Testis (tissue), 3 donors: Measurements from ENCODE around the gene MOB3B. TPM values are rescaled to one million over a fixed set of nuclear protein-coding genes. Genes with fewer than 3 reads are reported as not detected.
A peak's percentile ranks its signal among the peaks of the same experiment; 100 is the strongest.

ENCODE experiments used
- DNase-seq: peaks from one replicate; pipeline ENCODE4 v3.0.0-alpha.2; 2019
- H3K27ac ChIP-seq, 2 donors: fragments of 200-600 bp; sonication (generic); one replicate each; pipeline ENCODE4 v1.5.1; 2019
- H3K27me3 ChIP-seq: fragments of 200-600 bp; sonication (generic); one replicate; pipeline ENCODE4 v1.5.1; 2019
- H3K36me3 ChIP-seq: fragments of 200-600 bp; sonication (generic); one replicate; pipeline ENCODE4 v1.5.1; 2017; ENCODE audit warnings: low read depth; ENCODE audit errors: missing control alignments
- H3K4me1 ChIP-seq: fragments of 200-600 bp; sonication (generic); one replicate; pipeline ENCODE4 v1.5.1; 2019
- H3K4me3 ChIP-seq, 2 donors: fragments of 200-600 bp; sonication (generic); one replicate each; pipeline ENCODE4 v1.5.1; 2017 to 2019
- H3K9me3 ChIP-seq: fragments of 200-600 bp; sonication (generic); one replicate; pipeline ENCODE4 v1.5.1; 2017
- CTCF ChIP-seq, 3 experiments: fragments of 450-650 bp in 2 of 3; fragments of 200-600 bp in 1 of 3; sonication (generic) in 1 of 3; IDR thresholded peaks; one replicate each; pipeline ENCODE4 v1.5.1; 2016 to 2019; ENCODE audit warnings: antibody characterized with exemption in 3 of 3, mild to moderate bottlenecking in 2 of 3, moderate library complexity in 1 of 3
- POLR2A ChIP-seq: fragments of 450-650 bp; IDR thresholded peaks from one replicate; pipeline ENCODE4 v1.6.1; 2017; ENCODE audit warnings: antibody characterized with exemption, mild to moderate bottlenecking, moderate library complexity
- WGBS, 2 donors: methylation state at CpG; one replicate each; pipeline ENCODE4 v1.1.5; 2018; 5-methylcytosine and 5-hydroxymethylcytosine counted together
- intact Hi-C: fragments of 100-400 bp; cut with DNase I; formaldehyde crosslinking; loops from one replicate; pipeline ENCODE4 v1.15.1; 2023; ENCODE audit warnings: low total_unique reads
- polyA plus RNA-seq: library from polyadenylated mRNA; stranded (reverse); fragments of 350-450 nt; fragmentation: Illumina TruSeq; extraction: RNeasy Lipid Tissue Mini Kit (QIAGEN cat#74804); gene quantifications from one replicate; pipeline ENCODE4 v1.2.3, GENCODE V29; 2014; ENCODE audit warnings: low read depth, low replicate concordance; ENCODE audit not compliant: insufficient read depth
- total RNA-seq, 2 donors: library from RNA; depleted of rRNA; stranded (reverse); fragments of >200 nt; gene quantifications; one replicate each; pipeline ENCODE4 v1.2.3, GENCODE V29; 2016

The MOB3B gene
- total and polyA plus RNA-seq, 3 donors from 2014 or later = 9.1 to 23.2 (median 17.5) TPM

- Histone ChIP-seq H3K27ac (no peak overlapping the region), H3K4me1 (peaks cover 20% of the 10 kb centered on the region), H3K36me3 (no peaks in the 10 kb centered on the region), H3K4me3 (no peak overlapping the region), H3K27me3 (no peaks in the 10 kb centered on the region), H3K9me3 (no peaks in the 10 kb centered on the region)
- intact Hi-C loops = no loop called here
- DNase-seq = no peak
- no peak for TF ChIP-seq POLR2A
- TF ChIP-seq CTCF (IDR thresholded peaks at IDR 0.05) = no peak
- 67 to 77% methylated on average over 7 of the region's 7 CpGs for WGBS, 2 donors
Measured at GRCh38 chr9:27438522-27438921, 91.1 kb downstream of the MOB3B start.

- H3K36me3 ChIP-seq = no peaks in the 10 kb centered on the region
- DNase-seq = no peak
- no peak overlapping the region for H3K4me3 ChIP-seq
- no peak overlapping the region for H3K27ac ChIP-seq
- no peaks in the 10 kb centered on the region for H3K9me3 ChIP-seq
- no peaks in the 10 kb centered on the region for H3K27me3 ChIP-seq
- TF ChIP-seq CTCF (IDR thresholded peaks at IDR 0.05) (no peak), POLR2A (no peak)
- intact Hi-C loops = no loop called here
- H3K4me1 ChIP-seq = peaks cover 23% of the 10 kb centered on the region
- 69 to 72% methylated on average over 6 of the region's 6 CpGs for WGBS, 2 donors
Measured at GRCh38 chr9:27437652-27438373, 91.8 kb downstream of the MOB3B start.

- no peak for TF ChIP-seq CTCF (IDR thresholded peaks at IDR 0.05)
- TF ChIP-seq POLR2A = no peak
- no peak overlapping the region for H3K27ac ChIP-seq
- no peaks in the 10 kb centered on the region for H3K9me3 ChIP-seq
- DNase-seq = no peak
- WGBS, 2 donors = 51 to 60% methylated on average over 3 of the region's 3 CpGs
- intact Hi-C loops = no loop called here
- peaks cover 32% of the 10 kb centered on the region for H3K4me1 ChIP-seq
- no peaks in the 10 kb centered on the region for H3K36me3 ChIP-seq
- H3K4me3 ChIP-seq = no peak overlapping the region
- H3K27me3 ChIP-seq = no peaks in the 10 kb centered on the region
Measured at GRCh38 chr9:27436234-27436633, 93.4 kb downstream of the MOB3B start.

- WGBS, 2 donors = 44 to 50% methylated on average over 3 of the region's 3 CpGs
Measured at GRCh38 chr9:27433631-27434325, 95.8 kb downstream of the MOB3B start.

More at GRCh38 chr9:27433631-27434325, 95.8 kb downstream of the MOB3B start:
- Histone ChIP-seq H3K27ac (peak overlapping the region in 1 of 2 donors; percentile 71), H3K36me3 (no peaks in the 10 kb centered on the region), H3K4me3 (no peak overlapping the region), H3K27me3 (no peaks in the 10 kb centered on the region), H3K4me1 (peaks cover 45% of the 10 kb centered on the region), H3K9me3 (no peaks in the 10 kb centered on the region)
- TF ChIP-seq CTCF (IDR thresholded peaks at IDR 0.05) (no peak), POLR2A (no peak)
- intact Hi-C loops = no loop called here
- DNase-seq = no peak
